GM19099 (cell line): ENCODE data around the gene PPP1CA.

Source experiments
- POLR2A ChIP-seq: IDR thresholded peaks from 3 replicates; pipeline ENCODE4 v1.6.1; 2011; ENCODE audit warnings: low read depth; ENCODE audit not compliant: insufficient read length; ENCODE audit errors: extremely low read depth

Gene PPP1CA

GRCh38 chr11:67415501-67416304, 14.0 kb upstream of the PPP1CA start, which contains the start of gene CARNS1:
TSS of gene CARNS1 (plus strand) at chr11:67415678. CDS start at chr11:67416200, 522 bp downstream.
- no peak for TF ChIP-seq POLR2A

- TF ChIP-seq POLR2A: no peak
Measured at GRCh38 chr11:67413266-67413849, 11.7 kb upstream of the PPP1CA start.

GRCh38 chr11:67412495-67413179, 11.0 kb upstream of the PPP1CA start:
- no peak for TF ChIP-seq POLR2A

- TF ChIP-seq POLR2A: no peak
Measured at GRCh38 chr11:67411785-67412152, 10.1 kb upstream of the PPP1CA start.

GRCh38 chr11:67410984-67411784, 9.5 kb upstream of the PPP1CA start:
- TF ChIP-seq POLR2A: no peak

GRCh38 chr11:67410369-67410831, 8.7 kb upstream of the PPP1CA start:
- peak; percentile 40 for TF ChIP-seq POLR2A

- no peak for TF ChIP-seq POLR2A
Measured at GRCh38 chr11:67409781-67410368, 8.2 kb upstream of the PPP1CA start.

GRCh38 chr11:67409261-67409666, 7.6 kb upstream of the PPP1CA start:
- peak; percentile 76 for TF ChIP-seq POLR2A

- no peak for TF ChIP-seq POLR2A
Measured at GRCh38 chr11:67408437-67409200, 7.0 kb upstream of the PPP1CA start.

GRCh38 chr11:67407688-67408163, 6.1 kb upstream of the PPP1CA start:
- TF ChIP-seq POLR2A: no peak

GRCh38 chr11:67406969-67407687, 5.5 kb upstream of the PPP1CA start:
- TF ChIP-seq POLR2A: no peak

- TF ChIP-seq POLR2A: no peak
Measured at GRCh38 chr11:67406420-67406968, 4.8 kb upstream of the PPP1CA start.
